Lower leg skin (tissue), 4 donors: ENCODE data around the gene CYBA. TPM values are rescaled to one million over a fixed set of nuclear protein-coding genes. Genes with fewer than 3 reads are reported as not detected.

Experiments
- DNase-seq, 2 donors: peaks; one replicate each; pipeline ENCODE4 v3.0.0-alpha.2; 2019; ENCODE audit warnings: low spot score in 2 of 2
- H3K4me3 ChIP-seq: fragments of 200-600 bp; sonication (generic); 2 replicates; pipeline ENCODE4 v1.5.1; 2017; ENCODE audit warnings: mild to moderate bottlenecking, low read depth; ENCODE audit not compliant: poor library complexity, severe bottlenecking
- CTCF ChIP-seq, 3 donors: fragments of 450-650 bp; IDR thresholded peaks; one replicate each; pipeline ENCODE4 v1.5.1; 2016; ENCODE audit warnings: antibody characterized with exemption in 3 of 3, mild to moderate bottlenecking in 3 of 3, moderate library complexity in 2 of 3
- POLR2A ChIP-seq, 2 donors: fragments of 450-650 bp; IDR thresholded peaks; one replicate each; pipeline ENCODE4 v1.6.1; 2016 to 2017; ENCODE audit warnings: antibody characterized with exemption in 2 of 2, mild to moderate bottlenecking in 1 of 2, moderate library complexity in 1 of 2
- WGBS, 2 donors: methylation state at CpG; one replicate each; pipeline ENCODE4 v1.1.5; 2018; 5-methylcytosine and 5-hydroxymethylcytosine counted together
- intact Hi-C: fragments of 100-400 bp; cut with DNase I; formaldehyde crosslinking; loops from one replicate; pipeline ENCODE4 v1.15.0; 2023; ENCODE audit warnings: low total_unique reads
- total RNA-seq, 4 donors: library from RNA; depleted of rRNA; stranded (reverse); fragments of >200 nt; gene quantifications; one replicate each; pipeline ENCODE4 v1.1.0, GENCODE V29; 2016

Gene CYBA
- total RNA-seq, 4 donors from 2014 or later, result 30.5 to 93.2 (median 44.7) TPM

GRCh38 chr16:88643644-88643932 lies 7.3 kb downstream of the CYBA start:
- no peak for DNase-seq
- no peak for TF ChIP-seq POLR2A (IDR thresholded peaks at IDR 0.05)
- no peak for TF ChIP-seq CTCF (IDR thresholded peaks at IDR 0.05)
- no peak overlapping the region for H3K4me3 ChIP-seq
- intact Hi-C loops, result no loop called here
- WGBS, 2 donors, result 69 to 73% methylated on average over 4 to 9 of the region's 9 CpGs

- no peak for DNase-seq
- H3K4me3 ChIP-seq, result no peak overlapping the region
- WGBS, 2 donors, result 59 to 81% methylated on average over 38 to 40 of the region's 58 CpGs
- TF ChIP-seq CTCF (IDR thresholded peaks at IDR 0.05), result no peak
- TF ChIP-seq POLR2A (IDR thresholded peaks at IDR 0.05), result no peak
- intact Hi-C loops, result no loop called here
Measured at GRCh38 chr16:88642881-88643643, 7.8 kb downstream of the CYBA start.

GRCh38 chr16:88640498-88641247 lies 10.2 kb downstream of the CYBA start:
- DNase-seq, result no peak
- WGBS, 2 donors, result 49 to 68% methylated on average over 12 to 16 of the region's 17 CpGs
- H3K4me3 ChIP-seq, result no peak overlapping the region
- intact Hi-C loops, result no loop called here
- TF ChIP-seq CTCF (IDR thresholded peaks at IDR 0.05), result no peak
- no peak for TF ChIP-seq POLR2A (IDR thresholded peaks at IDR 0.05)

- TF ChIP-seq CTCF (IDR thresholded peaks at IDR 0.05), result no peak
- TF ChIP-seq POLR2A (IDR thresholded peaks at IDR 0.05), result no peak
- intact Hi-C loops, result no loop called here
- H3K4me3 ChIP-seq, result no peak overlapping the region
- DNase-seq, result no peak
- WGBS, 2 donors, result 31 to 41% methylated on average over 13 of the region's 13 CpGs
Measured at GRCh38 chr16:88640039-88640495, 10.8 kb downstream of the CYBA start.

- 26 to 36% methylated on average over 15 to 26 of the region's 45 CpGs for WGBS, 2 donors
- intact Hi-C loops, result no loop called here
Measured at GRCh38 chr16:88639231-88640038, 11.4 kb downstream of the CYBA start.

More at GRCh38 chr16:88639231-88640038, 11.4 kb downstream of the CYBA start:
- no peak for DNase-seq
- H3K4me3 ChIP-seq, result no peak overlapping the region
- TF ChIP-seq POLR2A (IDR thresholded peaks at IDR 0.05) (no peak), CTCF (IDR thresholded peaks at IDR 0.05) (no peak)
